AG09319 (cell line): Measurements from ENCODE around the gene NT5C1A.

Experiments used
- DNase-seq: peaks from one replicate; pipeline ENCODE4 v3.0.0-alpha.2; 2010; ENCODE audit warnings: low read depth; ENCODE audit errors: extremely low read depth
- TF ChIP-seq, protein P1 (sequence below): IDR thresholded peaks from 2 replicates; pipeline ENCODE4 v1.5.1; 2011; ENCODE audit warnings: low read depth, mild to moderate bottlenecking, inconsistent platforms, low read length, moderate library complexity

The NT5C1A gene

DNA sequence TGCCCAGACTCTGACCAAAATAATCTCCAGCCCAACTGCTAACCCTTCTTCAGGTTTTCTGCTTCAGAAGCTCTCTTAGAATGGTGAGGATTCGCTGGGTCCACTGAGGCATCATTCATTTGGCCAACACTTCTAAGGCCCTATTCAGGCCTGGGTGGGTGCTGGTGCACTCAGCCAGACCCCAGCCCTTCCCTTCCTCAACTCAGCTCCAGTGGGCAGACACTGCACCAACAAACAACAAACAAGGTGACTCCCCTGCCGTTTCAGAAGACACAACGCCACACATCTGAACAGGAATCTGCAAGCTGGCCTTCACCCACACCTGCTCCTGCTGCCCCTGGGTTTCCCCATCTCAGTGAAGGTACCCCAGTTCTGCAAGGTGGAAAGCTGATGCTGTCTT is 38.5 kb downstream of the NT5C1A start:
- TF ChIP-seq, protein P1, sequence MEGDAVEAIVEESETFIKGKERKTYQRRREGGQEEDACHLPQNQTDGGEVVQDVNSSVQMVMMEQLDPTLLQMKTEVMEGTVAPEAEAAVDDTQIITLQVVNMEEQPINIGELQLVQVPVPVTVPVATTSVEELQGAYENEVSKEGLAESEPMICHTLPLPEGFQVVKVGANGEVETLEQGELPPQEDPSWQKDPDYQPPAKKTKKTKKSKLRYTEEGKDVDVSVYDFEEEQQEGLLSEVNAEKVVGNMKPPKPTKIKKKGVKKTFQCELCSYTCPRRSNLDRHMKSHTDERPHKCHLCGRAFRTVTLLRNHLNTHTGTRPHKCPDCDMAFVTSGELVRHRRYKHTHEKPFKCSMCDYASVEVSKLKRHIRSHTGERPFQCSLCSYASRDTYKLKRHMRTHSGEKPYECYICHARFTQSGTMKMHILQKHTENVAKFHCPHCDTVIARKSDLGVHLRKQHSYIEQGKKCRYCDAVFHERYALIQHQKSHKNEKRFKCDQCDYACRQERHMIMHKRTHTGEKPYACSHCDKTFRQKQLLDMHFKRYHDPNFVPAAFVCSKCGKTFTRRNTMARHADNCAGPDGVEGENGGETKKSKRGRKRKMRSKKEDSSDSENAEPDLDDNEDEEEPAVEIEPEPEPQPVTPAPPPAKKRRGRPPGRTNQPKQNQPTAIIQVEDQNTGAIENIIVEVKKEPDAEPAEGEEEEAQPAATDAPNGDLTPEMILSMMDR, result no peak
- no peak for DNase-seq

DNA sequence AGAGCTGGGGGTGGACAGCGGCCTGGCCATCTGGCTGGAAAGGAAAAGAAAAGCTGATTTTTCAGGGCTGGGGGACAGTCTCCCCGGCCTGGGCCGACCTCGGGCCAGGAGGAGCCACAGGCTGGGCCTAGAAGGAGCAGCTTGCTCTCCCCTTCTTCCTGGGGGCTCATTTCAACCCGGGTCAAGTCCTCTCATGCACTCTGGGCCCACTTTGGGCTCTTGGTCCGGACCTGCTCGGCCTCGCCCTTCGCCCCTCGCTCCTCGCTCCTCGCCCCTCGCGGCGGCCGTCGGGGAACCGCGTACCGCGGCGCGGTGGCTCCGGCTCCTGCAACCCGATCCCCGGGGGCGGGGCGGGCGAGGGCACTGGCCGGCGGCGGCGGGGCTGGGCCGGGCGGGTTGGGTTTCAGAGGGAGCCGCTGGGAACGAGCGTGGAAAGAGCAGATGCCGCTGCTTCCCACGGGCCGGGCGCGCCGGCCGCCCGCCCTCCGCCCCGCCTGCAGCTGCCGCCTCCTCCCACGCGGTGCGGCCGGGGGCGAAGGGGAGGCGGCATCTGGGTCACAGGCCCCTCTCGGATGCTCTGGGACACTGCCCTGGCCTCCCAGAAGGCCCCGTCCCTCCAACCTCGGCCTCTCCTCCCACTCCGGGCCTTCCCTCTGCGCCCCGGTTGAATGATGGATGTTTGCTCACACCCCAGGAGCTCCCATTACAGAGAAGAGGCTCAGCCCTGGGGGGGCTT is 39.1 kb downstream of the NT5C1A start:
- peak; percentile 14 for DNase-seq
- TF ChIP-seq, protein P1, result no peak

DNA sequence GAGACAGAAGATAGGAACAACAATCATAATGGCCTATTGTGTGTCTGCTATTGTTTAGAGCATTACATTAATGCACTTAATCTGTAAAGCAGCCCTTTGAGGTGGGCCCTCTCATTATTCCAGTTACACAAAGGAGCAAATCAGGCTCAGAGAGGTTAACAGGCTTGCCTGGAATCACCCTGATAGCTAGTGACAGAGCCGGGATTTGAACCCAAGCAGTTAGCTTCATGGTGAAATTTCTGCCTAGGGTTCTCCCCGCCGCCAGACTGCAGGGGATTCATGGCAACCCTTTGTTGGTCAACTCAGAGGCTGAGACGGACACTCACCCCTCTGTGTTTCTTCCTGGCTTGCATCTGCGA is 39.6 kb downstream of the NT5C1A start:
- TF ChIP-seq, protein P1, result no peak
- DNase-seq, result no peak

DNA sequence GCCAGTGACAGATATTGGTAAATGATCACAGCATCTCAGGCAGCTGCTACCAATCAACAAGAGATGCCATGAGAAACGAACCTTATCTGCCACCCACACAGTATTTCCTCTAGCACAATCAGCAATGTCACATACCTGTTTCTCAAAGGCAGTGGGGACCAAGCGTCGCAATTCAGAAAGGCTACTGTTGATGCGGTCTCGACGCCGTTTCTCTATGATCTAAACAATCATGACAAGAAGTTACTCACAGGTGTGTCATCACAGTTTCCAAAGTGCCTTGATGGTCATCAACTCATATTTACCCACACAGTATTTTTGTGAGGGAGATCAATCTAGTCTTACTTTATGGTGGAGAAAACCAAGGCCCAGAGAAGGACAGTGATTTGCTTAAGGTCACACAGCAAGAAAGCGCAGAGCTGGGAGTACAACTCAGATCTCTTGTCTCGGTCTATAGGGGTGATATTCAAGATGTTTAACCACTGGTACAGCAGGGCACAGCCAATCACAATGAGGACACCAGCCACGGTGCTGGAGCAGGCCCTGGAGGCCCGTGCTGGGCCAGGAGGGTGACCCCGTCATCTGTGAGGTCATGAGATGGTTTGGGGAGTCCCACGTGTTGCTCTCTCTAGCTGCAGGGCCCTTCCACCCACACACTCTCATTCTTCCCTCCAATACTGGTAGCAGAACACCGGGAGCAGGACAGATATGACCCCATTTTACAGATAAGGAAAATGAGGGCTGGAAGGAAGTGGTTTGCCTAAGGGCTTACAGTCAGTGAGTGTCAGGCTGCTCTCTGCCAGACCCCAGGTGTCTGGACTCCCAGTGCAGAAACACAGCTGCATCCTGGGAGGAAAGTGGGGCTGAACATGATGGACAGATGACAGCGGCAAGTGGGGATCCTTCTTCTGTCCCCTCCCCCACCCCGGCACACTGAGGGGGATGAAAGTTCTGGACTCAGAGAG is 40.3 kb downstream of the NT5C1A start:
- TF ChIP-seq, protein P1, result no peak
- no peak for DNase-seq

DNA sequence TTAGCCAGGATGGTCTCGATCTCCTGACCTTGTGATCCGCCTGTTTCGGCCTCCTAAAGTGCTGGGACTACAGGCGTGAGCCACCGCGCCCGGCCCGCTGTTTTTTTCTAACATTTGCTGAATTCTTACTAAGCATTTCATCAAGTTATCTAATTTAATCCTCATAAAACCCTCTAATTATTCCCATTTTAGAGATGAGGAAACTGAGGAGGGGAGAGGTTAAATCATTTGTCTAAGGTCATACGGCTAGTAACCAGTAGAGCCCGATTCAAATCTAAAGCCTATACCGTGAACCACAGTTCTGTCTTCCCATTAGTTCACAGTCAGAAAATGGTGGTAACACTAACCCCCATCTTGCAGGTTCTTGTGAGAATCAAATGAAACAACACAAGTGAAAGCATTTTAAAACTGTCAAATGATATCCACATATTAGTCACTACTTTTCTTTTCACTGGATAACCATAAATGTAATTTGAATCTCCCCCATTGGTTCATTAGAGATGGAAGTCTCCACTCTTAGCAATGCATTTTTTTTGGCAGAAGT is 43.0 kb downstream of the NT5C1A start:
- TF ChIP-seq, protein P1, result no peak

DNA sequence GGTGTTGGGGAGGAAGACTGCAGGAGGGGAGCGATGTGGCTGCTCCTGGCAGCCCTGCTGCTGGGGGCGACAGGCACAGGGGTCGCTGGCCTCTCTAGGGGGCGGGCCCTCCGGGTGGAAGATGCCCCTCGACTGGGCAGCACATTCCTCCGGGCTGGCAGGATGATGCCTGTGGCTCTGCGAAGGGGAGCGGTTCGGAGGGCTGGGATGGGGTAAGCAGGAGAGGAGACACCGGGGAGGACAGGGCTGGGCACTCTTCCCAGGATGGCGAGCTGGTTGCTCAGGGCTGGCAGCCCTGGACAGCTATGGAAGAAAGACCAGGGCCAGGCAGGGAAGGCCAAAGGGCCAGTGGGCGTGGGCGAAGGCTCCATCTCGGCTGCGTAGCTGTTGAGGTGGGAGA is 45.3 kb downstream of the NT5C1A start:
- TF ChIP-seq, protein P1, result no peak
- DNase-seq, result no peak

More for the DNA sequence above, 43.0 kb downstream of the NT5C1A start:
- no peak for DNase-seq
